Spleen (tissue), 11 donors: ENCODE data around the gene ALPP. TPM values are rescaled to one million over a fixed set of nuclear protein-coding genes. Genes with fewer than 3 reads are reported as not detected.
"Not testable (repeated sequence)": the region's sequence is repeated elsewhere in the genome, so short reads cannot be mapped to it uniquely, and the experiment has no call there.

Source experiments
- DNase-seq: peaks from one replicate; pipeline ENCODE4 v3.0.0-alpha.2; 2020
- H3K27ac ChIP-seq, 8 donors: fragments of 200-600 bp; sonication (generic) in 7 of 8; 1 replicate in 4 of 8; 2 replicates in 4 of 8; pipeline versions ENCODE4 v1.5.0 to v1.8.0; 2016 to 2021; ENCODE audit warnings: inconsistent platforms in 4 of 8, mild to moderate bottlenecking in 4 of 8, moderate library complexity in 1 of 8
- H3K27me3 ChIP-seq, 7 donors: fragments of 200-600 bp; sonication (generic) in 6 of 7; replicated peaks in 1 of 7; 1 replicate in 4 of 7; 2 replicates in 3 of 7; pipeline versions ENCODE4 v1.5.0 to v1.8.0; 2016 to 2021; ENCODE audit warnings: inconsistent platforms in 3 of 7, mild to moderate bottlenecking in 1 of 7
- H3K36me3 ChIP-seq, 6 donors: fragments of 200-600 bp; sonication (generic) in 5 of 6; 1 replicate in 4 of 6; 2 replicates in 2 of 6; pipeline versions ENCODE4 v1.5.0 to v1.8.0; 2016 to 2021; ENCODE audit warnings: inconsistent platforms in 2 of 6
- H3K4me1 ChIP-seq, 6 donors: fragments of 200-600 bp; sonication (generic) in 5 of 6; 1 replicate in 3 of 6; 2 replicates in 3 of 6; pipeline versions ENCODE4 v1.5.0 to v1.8.0; 2016 to 2021; ENCODE audit warnings: inconsistent platforms in 3 of 6
- H3K4me3 ChIP-seq, 8 donors: fragments of 200-600 bp; sonication (generic) in 7 of 8; 1 replicate in 4 of 8; 2 replicates in 4 of 8; pipeline versions ENCODE4 v1.5.0 to v1.8.0; 2016 to 2021; ENCODE audit warnings: inconsistent platforms in 4 of 8, mild to moderate bottlenecking in 4 of 8, moderate library complexity in 2 of 8
- H3K9me3 ChIP-seq, 8 donors: fragments of 200-600 bp; sonication (generic) in 7 of 8; 1 replicate in 4 of 8; 2 replicates in 4 of 8; pipeline versions ENCODE4 v1.5.0 to v1.8.0; 2016 to 2021; ENCODE audit warnings: inconsistent platforms in 4 of 8
- POLR2A ChIP-seq, 3 donors: fragments of 450-650 bp; IDR thresholded peaks; one replicate each; pipeline ENCODE4 v1.5.1; 2017; ENCODE audit warnings: antibody characterized with exemption in 3 of 3, mild to moderate bottlenecking in 1 of 3
- POLR2AphosphoS5 ChIP-seq, 3 donors: sonication (generic); formaldehyde crosslinking; IDR thresholded peaks; one replicate each; pipeline ENCODE4 v1.5.1; 2017; ENCODE audit warnings: antibody characterized with exemption in 3 of 3
- WGBS, 5 donors: extraction: QIAGEN DNeasy Blood & Tissue Kit in 3 of 5; methylation state at CpG; one replicate each; pipeline versions ENCODE4 v1.1.5 to v1.1.7; 2013 to 2018; 5-methylcytosine and 5-hydroxymethylcytosine counted together
- intact Hi-C: fragments of 100-400 bp; cut with DNase I; formaldehyde crosslinking; loops from one replicate; pipeline ENCODE4 v1.15.0; 2023; ENCODE audit warnings: low total_unique reads
- polyA plus RNA-seq, 3 donors: library from polyadenylated mRNA; stranded (reverse); fragments of 200-250 nt; gene quantifications; one replicate each; pipeline ENCODE4 v1.2.1, GENCODE V29; 2013
- total RNA-seq, 7 donors: library from RNA; depleted of rRNA in 3 of 7; stranded (reverse); fragments of >200 nt in 3 of 7; fragmentation: NEBNext Ultra II Directional in 4 of 7; extraction: Animal tissue kit (Norgen Biotek cat#: 25700) in 4 of 7; gene quantifications; one replicate each; pipeline versions ENCODE4 v1.1.0 to v1.2.1, GENCODE V29; 2016 to 2021
- TF ChIP-seq, protein P1 (sequence below), 11 experiments: fragments of 200-600 bp in 7 of 11; fragments of 450-650 bp in 4 of 11; sonication (generic) in 4 of 11; IDR thresholded peaks in 8 of 11; conservative IDR thresholded peaks in 3 of 11; 1 replicate in 7 of 11; 2 replicates in 4 of 11; pipeline versions ENCODE4 v1.4.0 to v1.8.0; 2016 to 2021; ENCODE audit warnings: antibody characterized with exemption in 11 of 11, inconsistent platforms in 4 of 11, mild to moderate bottlenecking in 1 of 11
- donor health status: healthy with polysubstance abuse.
- donor health status: DM: no; HTN: no; CAD: no; lungs with moderate emphysema.
- donor health status: DM: no; HTN: no; CAD: no.
- donor health status: Bipolar disorder and iron deficiency.
- donor health status: healthy.
- donor health status: DM: no; HTN: no; CAD: no.
- donor health status: DM: yes; HTN: yes; CAD: no.

ALPP gene
- total and polyA plus RNA-seq, 10 donors, result not detected

DNA sequence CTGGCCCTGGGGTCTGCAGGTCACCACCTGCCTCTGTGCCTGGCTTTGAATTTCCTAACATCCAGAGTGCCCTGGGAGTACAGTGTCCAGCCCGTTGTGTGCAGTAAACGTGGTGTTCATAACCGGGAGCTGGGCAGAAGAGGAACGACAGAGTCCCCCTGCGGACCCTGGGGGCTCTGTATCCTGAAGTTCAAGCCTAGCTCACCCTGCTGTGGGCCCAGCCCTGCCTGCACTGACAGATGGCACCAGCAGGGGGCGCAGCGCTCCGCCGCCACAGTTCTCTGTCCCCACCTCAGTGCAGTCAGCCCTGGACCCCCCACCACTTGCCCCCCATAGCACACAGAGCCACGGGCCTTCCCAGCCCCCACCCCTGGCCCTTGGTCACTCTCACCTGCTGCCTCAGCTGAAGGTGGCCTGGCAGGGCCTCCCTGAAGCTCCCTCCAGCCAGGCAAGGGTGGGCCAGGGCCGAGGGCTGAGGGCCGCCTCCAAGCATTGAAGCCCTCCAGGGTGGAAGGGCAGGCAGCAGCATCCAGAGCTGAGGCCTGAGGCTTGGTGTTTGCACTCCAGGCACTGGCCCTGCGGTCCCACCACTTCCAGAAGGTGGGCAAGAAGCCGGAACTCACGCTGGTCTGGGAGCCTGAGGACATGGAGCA lies 43.2 kb upstream of the ALPP start:
- DNase-seq, result peak; percentile 71
- intact Hi-C loops, result not testable (repeated sequence)
- TF ChIP-seq, protein P1, sequence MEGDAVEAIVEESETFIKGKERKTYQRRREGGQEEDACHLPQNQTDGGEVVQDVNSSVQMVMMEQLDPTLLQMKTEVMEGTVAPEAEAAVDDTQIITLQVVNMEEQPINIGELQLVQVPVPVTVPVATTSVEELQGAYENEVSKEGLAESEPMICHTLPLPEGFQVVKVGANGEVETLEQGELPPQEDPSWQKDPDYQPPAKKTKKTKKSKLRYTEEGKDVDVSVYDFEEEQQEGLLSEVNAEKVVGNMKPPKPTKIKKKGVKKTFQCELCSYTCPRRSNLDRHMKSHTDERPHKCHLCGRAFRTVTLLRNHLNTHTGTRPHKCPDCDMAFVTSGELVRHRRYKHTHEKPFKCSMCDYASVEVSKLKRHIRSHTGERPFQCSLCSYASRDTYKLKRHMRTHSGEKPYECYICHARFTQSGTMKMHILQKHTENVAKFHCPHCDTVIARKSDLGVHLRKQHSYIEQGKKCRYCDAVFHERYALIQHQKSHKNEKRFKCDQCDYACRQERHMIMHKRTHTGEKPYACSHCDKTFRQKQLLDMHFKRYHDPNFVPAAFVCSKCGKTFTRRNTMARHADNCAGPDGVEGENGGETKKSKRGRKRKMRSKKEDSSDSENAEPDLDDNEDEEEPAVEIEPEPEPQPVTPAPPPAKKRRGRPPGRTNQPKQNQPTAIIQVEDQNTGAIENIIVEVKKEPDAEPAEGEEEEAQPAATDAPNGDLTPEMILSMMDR (IDR thresholded peaks at IDR 0.05 in 8 of 11, conservative IDR thresholded peaks at IDR 0.05 in 3 of 11), result peak in 8 of 11 experiments; percentile 27 to 76 (median 57)
- peak in 1 of 3 donors; percentile 9 for TF ChIP-seq POLR2AphosphoS5 (IDR thresholded peaks at IDR 0.05)

DNA sequence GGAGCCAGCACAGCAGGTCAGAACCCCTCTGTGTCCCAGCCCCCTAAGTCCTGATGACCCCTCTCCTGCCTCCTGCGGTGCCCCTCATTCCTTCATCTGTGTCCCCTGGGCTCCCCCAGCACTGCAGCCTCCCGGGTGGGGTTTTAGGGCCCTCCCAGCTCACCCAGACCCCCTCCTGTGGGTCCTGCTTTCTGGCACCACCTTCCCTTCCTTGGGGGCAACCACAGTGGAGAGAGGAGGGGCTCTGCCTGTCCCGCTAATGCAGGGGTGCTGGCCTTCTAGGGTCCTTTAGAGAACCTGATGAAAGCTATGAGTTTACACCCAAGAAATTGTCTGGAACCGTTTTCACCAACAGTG lies 42.7 kb upstream of the ALPP start:
- TF ChIP-seq POLR2AphosphoS5 (IDR thresholded peaks at IDR 0.05), result peak in 1 of 3 donors; percentile 2
- TF ChIP-seq POLR2A (IDR thresholded peaks at IDR 0.05), result no peak
- no peak for DNase-seq

More for the DNA sequence above, 43.2 kb upstream of the ALPP start:
- H3K27me3 ChIP-seq, H3K4me1 ChIP-seq, H3K27ac ChIP-seq, H3K9me3 ChIP-seq, H3K4me3 ChIP-seq: not testable (repeated sequence)
- peaks cover 0 to 52% (median 15%) of the 10 kb centered on the region in 6 donors for H3K36me3 ChIP-seq
- WGBS, 5 donors, result 60 to 74% (median 69%) methylated on average over 7 to 15 of the region's 15 CpGs

DNA sequence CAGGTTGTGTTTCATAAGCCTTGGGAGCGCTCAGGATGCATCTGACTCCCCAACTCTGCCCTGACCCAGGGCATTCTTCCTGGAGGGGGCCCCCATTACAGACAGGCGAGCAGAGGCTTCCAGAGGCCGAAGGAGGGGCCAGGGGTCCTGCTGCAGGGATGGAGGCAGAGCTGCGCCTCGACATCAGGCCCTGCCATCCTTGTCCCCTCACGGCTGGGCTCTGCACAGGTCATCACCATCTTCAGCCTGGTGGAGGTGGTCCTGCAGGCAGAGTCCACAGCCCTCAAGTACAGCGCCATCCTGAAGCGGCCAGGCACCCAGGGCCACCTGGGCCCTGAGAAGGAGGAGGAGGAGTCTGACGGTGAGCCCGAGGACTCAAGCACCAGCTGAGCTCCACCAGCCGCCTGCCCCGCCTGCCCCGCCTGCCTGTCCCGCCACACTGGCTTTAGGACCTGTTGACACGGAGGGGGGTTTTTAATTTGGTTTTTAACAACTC lies 42.3 kb upstream of the ALPP start:
- 85 to 97% (median 95%) methylated on average over 10 to 15 of the region's 15 CpGs for WGBS, 5 donors
- intact Hi-C loops, result no loop called here
- H3K4me1 ChIP-seq, result no peaks in the 10 kb centered on the region
- DNase-seq, result peak; percentile 68
- peaks cover 0 to 44% (median 15%) of the 10 kb centered on the region in 6 donors for H3K36me3 ChIP-seq
- no peak overlapping the region for H3K4me3 ChIP-seq
- no peak overlapping the region for H3K27ac ChIP-seq
- no peaks in the 10 kb centered on the region for H3K27me3 ChIP-seq
- TF ChIP-seq POLR2AphosphoS5 (IDR thresholded peaks at IDR 0.05), result no peak
- TF ChIP-seq POLR2A (IDR thresholded peaks at IDR 0.05), result no peak
- no peaks in the 10 kb centered on the region for H3K9me3 ChIP-seq

More for the DNA sequence above, 42.7 kb upstream of the ALPP start:
- intact Hi-C loops, result no loop called here
- H3K27me3 ChIP-seq, result no peaks in the 10 kb centered on the region
- no peaks in the 10 kb centered on the region for H3K4me1 ChIP-seq
- WGBS, 5 donors, result 93 to 98% (median 94%) methylated on average over 4 of the region's 4 CpGs
- H3K36me3 ChIP-seq, result peaks cover 0 to 48% (median 15%) of the 10 kb centered on the region in 6 donors
- no peaks in the 10 kb centered on the region for H3K9me3 ChIP-seq
- H3K27ac ChIP-seq, result no peak overlapping the region
- no peak overlapping the region for H3K4me3 ChIP-seq

DNA sequence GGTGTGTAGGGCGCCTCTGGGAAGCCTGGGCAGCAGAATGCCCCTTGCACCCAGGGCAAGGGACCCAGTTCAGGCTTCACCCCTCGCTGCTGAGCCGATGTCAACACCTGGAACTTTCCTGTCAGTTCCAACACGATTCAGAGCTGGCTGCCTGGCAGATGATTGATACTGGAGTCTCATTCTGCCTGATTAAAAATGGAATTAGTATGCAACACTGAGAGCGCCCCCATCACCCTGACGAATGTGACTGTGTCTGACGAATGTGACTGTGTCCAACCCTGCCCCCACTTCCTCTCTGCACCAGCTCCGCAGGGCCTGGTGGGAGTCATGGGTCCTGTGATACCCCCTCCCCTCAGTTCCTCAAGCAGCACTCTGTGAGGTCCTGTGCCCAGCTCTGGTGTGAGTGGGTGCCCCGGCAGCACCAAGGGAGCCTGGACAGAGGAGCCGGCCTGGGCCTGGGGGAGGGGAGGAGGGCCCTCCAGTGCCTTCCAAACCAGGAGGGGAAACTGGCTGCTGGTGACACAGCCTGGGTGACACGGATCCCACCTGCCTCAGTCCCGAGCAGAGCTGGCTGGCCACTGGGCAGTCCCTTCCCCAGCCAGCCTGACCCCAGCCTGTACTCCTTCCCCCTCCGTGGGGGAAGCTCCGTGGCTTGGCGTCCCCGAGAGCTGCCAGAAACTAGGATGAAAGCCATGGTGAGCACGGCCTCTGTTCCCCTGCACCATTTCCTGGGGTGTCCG lies 41.4 kb upstream of the ALPP start:
- TF ChIP-seq, protein P1 (IDR thresholded peaks at IDR 0.05 in 8 of 11, conservative IDR thresholded peaks at IDR 0.05 in 3 of 11), result no peak
- TF ChIP-seq POLR2AphosphoS5 (IDR thresholded peaks at IDR 0.05), result no peak
- TF ChIP-seq POLR2A (IDR thresholded peaks at IDR 0.05), result no peak
- Histone ChIP-seq H3K4me1 (no peaks in the 10 kb centered on the region), H3K4me3 (no peak overlapping the region), H3K9me3 (no peaks in the 10 kb centered on the region), H3K36me3 (peaks cover 0 to 42% (median 15%) of the 10 kb centered on the region in 6 donors), H3K27ac (no peak overlapping the region), H3K27me3 (no peaks in the 10 kb centered on the region)
- 78 to 92% (median 88%) methylated on average over 11 to 18 of the region's 18 CpGs for WGBS, 5 donors
- peak; percentile 64 for DNase-seq
- intact Hi-C loops, result no loop called here

DNA sequence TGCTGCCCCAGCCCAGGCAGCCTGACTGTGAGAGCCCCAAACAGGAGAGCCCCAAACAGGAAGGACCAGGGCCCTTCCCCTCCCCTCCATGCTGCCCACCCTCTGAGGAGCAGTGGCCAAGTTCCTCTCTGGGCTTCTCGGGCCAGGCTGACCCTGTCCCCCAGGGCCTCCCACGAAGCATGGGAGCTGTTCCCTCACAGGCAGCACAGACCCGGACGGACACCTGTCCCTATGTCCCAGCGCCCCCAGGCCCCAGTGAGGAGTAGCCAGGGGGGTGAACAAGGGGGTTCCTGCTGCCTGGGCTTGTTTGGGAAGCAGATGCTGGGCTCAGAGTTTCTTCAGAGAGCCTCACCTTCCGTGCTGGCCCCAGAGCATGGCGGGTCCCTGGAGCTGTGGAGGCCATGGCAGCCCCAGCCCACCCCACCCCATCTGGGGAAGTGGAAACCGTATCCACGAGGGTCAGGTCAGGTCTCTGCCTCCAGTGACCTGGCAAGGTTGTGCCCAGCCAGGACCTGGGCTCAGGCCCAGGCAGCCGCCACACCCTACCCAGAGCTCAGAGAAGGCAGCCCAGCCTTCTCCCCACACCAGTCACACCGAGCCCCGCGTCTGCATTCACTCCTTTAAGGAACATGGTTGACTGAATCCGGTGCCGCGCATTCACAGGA lies 40.3 kb upstream of the ALPP start:
- DNase-seq, result peak; percentile 68
- intact Hi-C loops, result not testable (repeated sequence)
- 81 to 100% (median 86%) methylated on average over 3 to 12 of the region's 16 CpGs for WGBS, 5 donors

More for the DNA sequence above, 40.3 kb upstream of the ALPP start:
- not testable (repeated sequence) for H3K4me3 ChIP-seq, H3K9me3 ChIP-seq, H3K27ac ChIP-seq, H3K27me3 ChIP-seq, H3K4me1 ChIP-seq
- peaks cover 0 to 42% (median 15%) of the 10 kb centered on the region in 6 donors for H3K36me3 ChIP-seq
